CD4-positive, alpha-beta T cell treated with Interleukin-4 for 4 hours (primary cell): Measurements from ENCODE around the gene LRIG2.

Source experiments
- DNase-seq: peaks from one replicate; pipeline ENCODE4 v3.0.0-alpha.2; 2020

LRIG2 gene

DNA sequence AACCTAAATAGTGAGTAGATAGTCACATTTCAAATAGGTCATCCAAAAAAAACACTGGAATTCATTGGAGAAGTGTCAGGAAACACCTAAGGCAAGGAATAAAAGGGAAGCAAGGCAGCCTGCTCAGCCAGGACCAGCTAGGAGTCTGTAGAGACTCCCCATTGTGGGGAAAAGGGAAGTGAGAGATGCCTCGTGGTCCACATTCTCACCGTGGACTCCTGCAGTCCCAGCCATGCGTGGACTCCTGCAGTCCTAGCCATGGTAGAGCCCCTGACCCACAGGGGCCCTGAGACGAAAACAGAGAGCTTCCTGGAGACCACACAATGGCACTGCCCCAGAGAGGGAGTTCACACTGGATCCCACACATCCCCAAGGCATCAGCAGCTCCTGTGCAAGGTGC is 97.5 kb downstream of the LRIG2 start:
- DNase-seq: no peak

DNA sequence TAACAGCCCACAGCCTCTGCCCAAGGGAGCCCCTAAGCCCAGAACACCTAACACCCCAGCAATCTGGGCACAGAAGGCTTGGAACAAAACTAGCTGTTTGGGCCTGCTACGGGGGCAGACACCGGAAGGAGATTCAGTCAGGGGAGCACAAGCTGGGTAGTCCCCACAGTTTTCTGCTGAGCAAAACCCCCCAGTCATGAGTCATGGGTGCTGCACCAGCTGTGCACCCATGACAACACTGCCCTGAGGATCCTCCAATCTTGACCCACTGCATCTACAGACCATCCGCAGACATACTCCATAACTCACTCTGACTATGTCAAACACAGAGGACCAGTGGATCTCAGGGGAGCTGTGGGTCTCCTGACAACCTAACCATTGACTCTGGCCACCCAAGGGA is 105.1 kb downstream of the LRIG2 start:
- no peak for DNase-seq

DNA sequence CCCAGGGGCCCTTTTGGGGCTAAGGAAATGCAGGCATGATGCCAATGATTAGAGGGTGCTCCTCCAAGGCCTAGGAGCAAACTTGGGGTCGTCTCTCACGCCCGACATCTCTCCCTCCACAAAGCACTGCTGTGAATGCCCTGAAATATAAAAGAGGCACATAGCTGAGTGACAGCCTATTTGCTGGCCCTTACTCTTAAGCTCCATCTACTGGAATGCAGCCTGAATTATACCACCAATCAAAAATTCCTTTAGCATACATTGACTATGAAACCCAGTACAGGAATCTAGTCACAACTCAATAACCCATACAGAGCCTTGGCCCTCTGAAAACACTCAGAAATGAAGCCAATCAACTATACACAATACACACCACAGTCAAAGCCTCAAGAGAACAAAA is 105.5 kb downstream of the LRIG2 start:
- no peak for DNase-seq
